ACHN (cell line): ENCODE results near the gene LIME1.
"Not testable (repeated sequence)": the region's sequence is repeated elsewhere in the genome, so short reads cannot be mapped to it uniquely, and the experiment has no call there.

Experiments
- DNase-seq: peaks from one replicate; pipeline ENCODE4 v3.0.0-alpha.2; 2015
- in situ Hi-C: cut with HindIII; loops from 2 replicates; pipeline ENCODE4 v1.10.0; 2017; ENCODE audit warnings: low sequenced_read_pairs, low pct_ligation_motif_present, low pct_unique_long_range_greater_than_20kb

Gene LIME1

GRCh38 chr20:63759377-63759901 lies 23.0 kb downstream of the LIME1 start:
- in situ Hi-C loops = no loop called here
- no peak for DNase-seq

DNA sequence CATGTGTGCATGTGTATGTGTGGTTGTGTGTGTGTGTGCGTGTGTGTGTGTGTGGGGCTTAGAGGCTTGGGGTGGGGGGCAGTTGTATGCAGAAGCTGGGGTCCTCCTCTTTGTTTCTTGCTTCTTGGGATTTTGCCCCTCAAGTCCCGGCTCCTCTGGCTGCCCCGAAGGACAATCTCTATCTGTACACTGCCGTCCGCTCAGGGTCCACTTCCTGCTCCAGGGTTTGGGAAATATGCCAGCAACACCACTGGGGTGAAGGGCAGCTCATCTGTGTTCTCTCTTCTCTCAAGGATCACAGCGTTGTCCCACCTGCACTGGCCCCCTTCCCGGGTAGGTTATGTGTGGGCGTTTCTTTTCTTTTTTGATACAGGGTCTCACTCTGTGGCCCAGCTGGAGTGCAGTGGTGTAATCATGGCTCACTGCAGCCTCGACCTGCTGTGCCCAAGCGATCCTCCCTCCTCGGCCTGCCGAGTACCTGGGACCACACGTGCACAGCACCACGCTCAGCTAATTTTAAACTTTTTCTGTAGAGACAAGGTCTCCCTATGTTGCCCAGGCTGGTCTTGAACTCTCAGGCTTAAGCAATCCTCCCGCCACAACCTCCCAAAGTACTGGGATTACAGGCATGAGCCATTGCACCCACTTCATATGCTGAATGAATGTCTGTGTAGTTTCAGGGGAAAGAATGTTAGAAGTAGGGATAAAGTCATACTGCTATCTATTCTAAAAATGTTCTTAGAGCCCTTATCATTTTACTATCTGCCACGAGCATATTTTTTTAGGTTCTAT lies 28.8 kb downstream of the LIME1 start:
- in situ Hi-C loops = no loop called here
- no peak for DNase-seq

DNA sequence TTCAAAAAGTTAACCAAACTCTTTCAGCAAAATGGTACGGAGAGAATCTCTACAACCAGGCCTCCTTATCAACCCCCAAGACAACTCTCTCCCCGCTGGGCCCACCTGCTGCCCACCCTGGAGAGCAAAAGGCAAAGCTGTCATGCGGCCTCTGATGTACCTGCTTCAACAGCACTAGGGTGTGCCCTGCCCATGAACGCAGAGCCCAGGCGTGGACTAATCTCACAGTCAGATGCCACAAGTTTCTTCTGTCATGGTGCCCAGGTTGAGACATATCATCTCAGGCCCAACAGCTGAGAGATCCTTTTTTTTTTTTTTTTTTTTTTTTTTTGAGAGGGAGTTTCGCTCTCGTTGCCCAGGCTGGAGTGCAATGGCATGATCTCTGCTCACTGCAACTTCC lies 29.4 kb downstream of the LIME1 start:
- DNase-seq = no peak
- in situ Hi-C loops = no loop called here

DNA sequence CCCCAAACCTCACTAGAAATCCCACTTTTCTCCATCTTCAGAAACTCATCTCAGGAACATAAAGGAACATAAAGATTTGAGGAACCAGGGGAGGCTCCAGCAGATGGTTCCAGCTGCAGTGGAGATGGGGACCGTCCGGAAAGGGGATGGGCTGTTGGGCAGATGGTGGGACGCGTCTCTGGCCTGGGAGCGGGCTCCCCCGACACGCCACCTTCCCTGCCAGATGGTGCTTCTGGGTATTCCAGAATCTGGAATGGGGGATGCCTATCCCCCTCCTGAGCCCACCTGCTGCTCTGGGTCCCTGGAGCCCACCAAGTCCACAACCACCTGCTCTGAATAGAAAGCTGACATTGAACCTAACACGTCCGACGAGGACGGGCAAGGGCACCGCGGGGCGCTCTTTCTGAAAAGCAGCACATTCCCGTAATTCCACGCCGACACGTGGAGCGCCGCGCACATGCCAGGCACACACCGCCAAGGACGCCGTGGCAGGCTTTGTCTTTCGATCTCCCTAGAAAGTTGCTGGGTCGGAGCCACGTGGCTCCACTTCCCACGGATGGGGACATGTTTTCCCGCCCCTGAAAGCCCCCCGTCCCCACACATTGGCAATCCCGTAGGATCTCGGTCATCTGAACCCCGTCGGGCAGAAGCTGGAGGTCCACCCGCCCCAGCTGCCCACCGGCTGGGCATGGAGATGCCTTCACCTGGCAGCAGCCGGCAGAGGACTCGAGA lies 30.4 kb downstream of the LIME1 start:
- in situ Hi-C loops = no loop called here
- no peak for DNase-seq

- DNase-seq = no peak
- in situ Hi-C loops = no loop called here
Observed at GRCh38 chr20:63767456-63767855, 31.0 kb downstream of the LIME1 start.

- in situ Hi-C loops = no loop called here
- no peak for DNase-seq
Observed at GRCh38 chr20:63767886-63768285, 31.4 kb downstream of the LIME1 start.

DNA sequence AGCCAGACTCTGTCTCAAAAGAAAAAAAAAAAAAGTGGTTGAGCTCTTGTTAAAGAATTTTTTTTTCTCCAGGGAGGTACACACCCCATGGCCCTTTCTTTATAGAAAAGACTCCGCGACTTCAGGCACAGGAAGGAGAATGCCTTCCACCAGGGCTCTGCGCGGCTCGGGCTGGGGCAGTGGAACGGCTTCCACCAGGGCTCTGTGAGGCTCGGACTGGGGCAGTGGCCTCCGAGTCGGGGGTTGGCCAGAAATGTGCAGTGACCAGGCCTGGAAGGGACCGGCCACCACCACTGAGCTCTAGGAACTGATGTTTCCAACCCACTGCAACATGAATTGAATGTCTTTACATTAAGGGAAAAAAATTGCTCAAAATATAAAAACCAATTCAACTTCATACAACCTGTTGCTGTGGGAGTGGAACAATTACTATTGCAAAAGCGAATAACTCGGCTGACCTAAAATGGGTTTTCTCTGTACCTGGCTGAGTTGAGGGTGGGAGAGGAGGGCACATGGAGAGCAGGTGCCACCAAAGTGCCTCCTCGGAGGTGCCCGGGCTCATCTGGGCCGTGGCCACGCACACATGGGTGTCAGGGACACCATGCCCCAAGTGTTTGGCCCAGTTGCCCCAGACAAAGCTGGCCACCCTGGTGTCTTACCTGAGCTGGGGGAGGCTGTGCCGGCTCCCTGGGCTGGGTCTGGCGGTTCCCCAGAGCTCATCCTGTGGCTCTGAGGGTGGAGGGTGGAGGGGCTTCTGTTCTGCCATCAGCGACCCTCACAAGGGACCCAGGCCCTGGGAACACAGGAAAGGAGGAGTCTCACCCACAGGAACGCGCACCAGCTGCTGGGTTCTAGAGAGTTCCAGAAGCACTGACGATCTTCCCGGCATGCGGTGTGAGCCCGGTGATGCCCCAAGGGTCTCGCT lies 32.4 kb downstream of the LIME1 start:
- in situ Hi-C loops = no loop called here
- no peak for DNase-seq

- no peak for DNase-seq
- in situ Hi-C loops = no loop called here
Observed at GRCh38 chr20:63769891-63770474, 33.5 kb downstream of the LIME1 start.

DNA sequence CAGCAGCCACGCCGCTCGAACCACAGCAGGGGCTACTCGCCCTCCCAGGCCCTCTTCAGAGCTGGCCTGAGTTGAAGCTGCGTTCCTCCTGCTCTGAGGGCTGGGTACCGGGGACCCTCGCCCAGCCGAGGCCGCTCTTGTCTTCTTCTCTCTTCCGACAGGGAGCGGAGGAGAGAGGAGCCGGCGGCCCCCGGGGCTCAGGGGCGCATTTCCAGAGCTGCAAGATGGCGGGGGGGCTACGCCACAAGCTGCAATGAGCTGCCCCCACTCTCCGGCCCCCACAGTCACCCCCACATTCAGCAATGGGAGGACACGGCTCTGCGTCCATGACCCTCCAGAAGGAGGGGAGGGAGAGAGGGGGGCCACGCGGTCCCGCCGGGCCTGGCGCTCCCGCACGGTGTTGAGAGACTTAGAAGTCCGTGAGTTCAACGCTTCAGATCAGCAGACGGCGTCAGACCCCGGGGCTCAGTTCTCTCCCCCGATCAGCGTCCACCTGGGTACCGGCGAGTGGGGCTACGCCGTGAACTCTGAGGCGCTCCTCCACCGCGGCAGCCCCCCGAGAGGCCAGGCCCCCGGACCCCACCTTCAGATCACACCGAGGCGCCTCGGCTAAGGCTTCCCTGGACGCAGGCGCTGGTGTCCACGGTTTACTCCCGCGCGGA lies 34.7 kb downstream of the LIME1 start:
- no peak for DNase-seq
- in situ Hi-C loops = no loop called here

- in situ Hi-C loops = no loop called here
- no peak for DNase-seq
Observed at GRCh38 chr20:63772781-63773518, 36.5 kb downstream of the LIME1 start.

GRCh38 chr20:63773571-63774241 lies 37.2 kb downstream of the LIME1 start:
- no peak for DNase-seq
- in situ Hi-C loops = no loop called here

- no peak for DNase-seq
- in situ Hi-C loops = no loop called here
Observed at GRCh38 chr20:63774306-63774705, 37.8 kb downstream of the LIME1 start.

DNA sequence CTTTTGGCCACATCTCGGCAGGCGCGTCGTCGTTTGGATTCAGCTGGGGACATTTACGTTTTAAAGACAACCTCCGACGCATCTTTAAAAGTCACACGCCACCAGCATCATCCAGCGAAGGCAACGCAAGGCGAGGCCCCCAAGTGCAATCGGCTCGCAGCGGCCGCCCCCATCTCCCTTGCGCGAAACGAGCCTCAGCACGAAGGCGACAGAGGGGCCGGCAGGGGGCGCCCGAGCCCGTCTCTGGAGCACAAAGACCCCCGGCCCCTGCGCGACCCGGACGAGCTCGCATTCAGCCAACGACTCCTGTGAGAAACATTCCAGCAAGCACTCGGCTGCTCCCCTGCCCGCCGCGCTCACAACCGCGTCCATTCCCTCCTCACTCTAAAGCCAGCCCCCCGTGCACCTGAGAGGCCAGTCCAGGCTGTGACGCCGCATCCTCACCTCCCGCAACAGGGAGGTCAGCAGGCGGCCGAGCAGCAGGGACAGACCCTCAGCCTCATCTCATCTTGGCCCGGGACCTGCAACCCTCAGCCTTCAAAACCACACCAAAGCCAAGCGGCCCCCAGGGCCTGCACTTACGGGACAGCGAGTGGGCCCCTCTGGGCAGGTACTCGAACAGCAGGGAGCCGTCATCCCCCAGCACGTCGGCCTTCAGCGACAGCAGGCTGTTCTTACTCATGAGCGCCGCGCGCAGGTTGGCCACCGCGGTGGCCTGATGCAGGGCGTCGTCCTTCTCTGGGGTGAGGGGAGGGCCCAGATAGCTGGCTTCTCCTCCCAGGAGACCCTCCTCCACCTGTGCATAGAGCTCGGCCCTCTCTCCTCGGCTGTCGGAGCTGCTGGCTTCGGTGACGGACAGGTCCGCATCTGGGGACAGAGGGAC lies 38.9 kb downstream of the LIME1 start:
- in situ Hi-C loops = no loop called here
- no peak for DNase-seq

DNA sequence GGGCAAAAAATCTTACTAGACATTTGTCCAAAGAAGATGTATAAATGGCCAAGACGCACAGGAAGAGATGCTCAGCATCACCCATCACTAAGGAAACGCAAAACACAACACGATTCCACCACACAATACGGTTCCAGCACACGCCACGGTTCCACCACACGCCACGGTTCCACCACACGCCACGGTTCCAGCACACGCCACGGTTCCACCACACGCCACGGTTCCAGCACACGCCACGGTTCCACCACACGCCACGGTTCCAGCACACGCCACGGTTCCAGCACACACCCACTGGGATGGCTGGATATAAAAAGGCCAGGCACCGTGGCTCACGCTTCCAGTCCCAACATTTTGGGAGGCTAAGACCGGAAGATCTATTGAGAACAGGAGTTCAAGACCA lies 40.4 kb downstream of the LIME1 start:
- DNase-seq, in situ Hi-C loops: not testable (repeated sequence)

DNA sequence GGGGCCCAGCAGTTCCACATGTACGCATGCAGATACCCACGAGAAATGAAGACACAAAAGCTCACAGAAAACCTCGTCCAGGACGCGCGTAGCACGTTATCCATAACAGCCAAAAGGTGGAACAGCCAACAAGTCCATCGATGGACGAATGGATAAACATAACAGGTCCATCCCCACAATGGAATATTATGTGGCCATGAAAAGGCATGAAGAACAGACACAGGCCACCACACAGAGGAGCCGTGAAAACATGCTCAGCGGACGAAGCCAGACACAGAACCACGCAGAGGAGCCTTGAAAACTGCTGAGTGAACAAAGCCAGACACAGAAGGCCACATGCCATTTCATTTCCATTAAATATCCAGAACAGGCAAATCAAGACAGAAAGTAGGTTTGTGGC lies 41.1 kb downstream of the LIME1 start:
- in situ Hi-C loops = no loop called here
- DNase-seq = no peak
